Epithelial cell of proximal tubule (primary cell): ENCODE measurements around the gene ARHGEF19. TPM values are rescaled to one million over a fixed set of nuclear protein-coding genes. Genes with fewer than 3 reads are reported as not detected.
"Not testable (repeated sequence)": the region's sequence is repeated elsewhere in the genome, so short reads cannot be mapped to it uniquely, and the experiment has no call there.

Experiments used
- DNase-seq: peaks from one replicate; pipeline ENCODE4 v3.0.0-alpha.2; 2011; ENCODE audit warnings: low read depth
- H3K4me3 ChIP-seq: 2 replicates; pipeline ENCODE4 v1.5.1; 2011; ENCODE audit warnings: low read depth, mild to moderate bottlenecking, low read length
- CTCF ChIP-seq: conservative IDR thresholded peaks from 2 replicates; pipeline ENCODE4 v1.5.1; 2012; ENCODE audit warnings: low read depth, mild to moderate bottlenecking, low read length
- total RNA-seq: library from RNA; depleted of rRNA; stranded (reverse); fragments of >200 nt; gene quantifications from 2 replicates; pipeline ENCODE4 v1.2.3, GENCODE V29; 2015

The ARHGEF19 gene
- total RNA-seq, 1 donor from 2014 or later: 14.3 TPM

GRCh38 chr1:16173447-16174260 is 38.8 kb downstream of the ARHGEF19 start:
- TF ChIP-seq CTCF: no peak
- DNase-seq: no peak
- no peak overlapping the region for H3K4me3 ChIP-seq

GRCh38 chr1:16172964-16173446 is 39.4 kb downstream of the ARHGEF19 start:
- DNase-seq: no peak
- TF ChIP-seq CTCF: no peak
- no peak overlapping the region for H3K4me3 ChIP-seq

- TF ChIP-seq CTCF: no peak
- H3K4me3 ChIP-seq: no peak overlapping the region
- no peak for DNase-seq
Measured at GRCh38 chr1:16172218-16172830, 40.1 kb downstream of the ARHGEF19 start.

- no peak for TF ChIP-seq CTCF
Measured at GRCh38 chr1:16171314-16172151, 40.9 kb downstream of the ARHGEF19 start.

GRCh38 chr1:16170283-16170673 is 42.2 kb downstream of the ARHGEF19 start:
- DNase-seq: no peak
- H3K4me3 ChIP-seq: no peak overlapping the region
- no peak for TF ChIP-seq CTCF

More at GRCh38 chr1:16171314-16172151, 40.9 kb downstream of the ARHGEF19 start:
- DNase-seq: no peak
- H3K4me3 ChIP-seq: no peak overlapping the region

GRCh38 chr1:16168622-16169360 is 43.7 kb downstream of the ARHGEF19 start:
- H3K4me3 ChIP-seq: no peak overlapping the region
- no peak for TF ChIP-seq CTCF
- DNase-seq: no peak

- DNase-seq: not testable (repeated sequence)
- peak overlapping the region; percentile 67 for H3K4me3 ChIP-seq
Measured at GRCh38 chr1:16168144-16168495, 44.3 kb downstream of the ARHGEF19 start.
